Loucy (cell line): Measurements from ENCODE around the gene SIGLEC15.
A peak's percentile ranks its signal among the peaks of the same experiment; 100 is the strongest.

ENCODE experiments used
- H2AFZ ChIP-seq: fragments of 200-600 bp; sonication (generic); 2 replicates; pipeline ENCODE4 v1.6.0; 2016; ENCODE audit warnings: antibody characterized with exemption, mild to moderate bottlenecking, low read length, moderate library complexity
- H3F3A ChIP-seq: fragments of 200-600 bp; 2 replicates; pipeline ENCODE4 v1.6.0; 2016; ENCODE audit warnings: antibody characterized with exemption, low read depth, mild to moderate bottlenecking
- H3K27me3 ChIP-seq: fragments of 200-600 bp; sonication (generic); 2 replicates; pipeline ENCODE4 v1.6.1; 2014; ENCODE audit warnings: low read length, mild to moderate bottlenecking; ENCODE audit not compliant: insufficient read depth, poor library complexity, severe bottlenecking
- H3K36me3 ChIP-seq: fragments of 200-600 bp; sonication (generic); 2 replicates; pipeline ENCODE4 v1.6.1; 2016; ENCODE audit warnings: low read length; ENCODE audit not compliant: insufficient read depth
- H3K4me1 ChIP-seq: fragments of 200-600 bp; sonication (generic); 2 replicates; pipeline ENCODE4 v1.5.1; 2014; ENCODE audit warnings: low read length, mild to moderate bottlenecking; ENCODE audit not compliant: insufficient read depth, poor library complexity, severe bottlenecking
- H3K4me2 ChIP-seq: fragments of 200-600 bp; sonication (generic); 2 replicates; pipeline ENCODE4 v1.6.0; 2014; ENCODE audit warnings: antibody characterized with exemption, low read length, low read depth, mild to moderate bottlenecking; ENCODE audit not compliant: poor library complexity, severe bottlenecking
- H3K4me3 ChIP-seq: fragments of 200-600 bp; sonication (generic); 2 replicates; pipeline ENCODE4 v1.5.1; 2014; ENCODE audit warnings: low read length, mild to moderate bottlenecking, mixed read lengths; ENCODE audit not compliant: poor library complexity, severe bottlenecking
- H3K79me2 ChIP-seq: fragments of 200-600 bp; sonication (generic); 2 replicates; pipeline ENCODE4 v1.6.1; 2014; ENCODE audit warnings: low read length; ENCODE audit not compliant: insufficient read depth
- H3K9ac ChIP-seq: fragments of 200-600 bp; sonication (generic); 2 replicates; pipeline ENCODE4 v1.6.0; 2014; ENCODE audit warnings: mild to moderate bottlenecking, low read depth, low read length, moderate library complexity; ENCODE audit not compliant: poor library complexity, severe bottlenecking
- H3K9me2 ChIP-seq: fragments of 200-600 bp; sonication (generic); replicated peaks from 2 replicates; pipeline ENCODE4 v1.6.1; 2016; ENCODE audit warnings: low read depth, low read length, mixed read lengths
- H3K9me3 ChIP-seq: fragments of 200-600 bp; sonication (generic); 2 replicates; pipeline ENCODE4 v1.6.1; 2014; ENCODE audit warnings: mild to moderate bottlenecking, antibody characterized with exemption, low read length, low read depth; ENCODE audit not compliant: insufficient read depth
- H4K20me1 ChIP-seq: fragments of 200-600 bp; sonication (generic); 2 replicates; pipeline ENCODE4 v1.6.0; 2014; ENCODE audit warnings: antibody characterized with exemption, low read length, mild to moderate bottlenecking; ENCODE audit not compliant: insufficient read depth, poor library complexity, severe bottlenecking
- EZH2phosphoT487 ChIP-seq: fragments of 200-600 bp; IDR thresholded peaks from 2 replicates; pipeline ENCODE4 v1.6.1; 2018; ENCODE audit warnings: antibody characterized with exemption, mild to moderate bottlenecking, moderate library complexity, borderline replicate concordance
- TF ChIP-seq, protein P1 (sequence below): fragments of 200-600 bp; sonication (generic); conservative IDR thresholded peaks from 2 replicates; pipeline ENCODE4 v1.5.1; 2014; ENCODE audit warnings: mild to moderate bottlenecking, antibody characterized with exemption, low read length

The SIGLEC15 gene

DNA sequence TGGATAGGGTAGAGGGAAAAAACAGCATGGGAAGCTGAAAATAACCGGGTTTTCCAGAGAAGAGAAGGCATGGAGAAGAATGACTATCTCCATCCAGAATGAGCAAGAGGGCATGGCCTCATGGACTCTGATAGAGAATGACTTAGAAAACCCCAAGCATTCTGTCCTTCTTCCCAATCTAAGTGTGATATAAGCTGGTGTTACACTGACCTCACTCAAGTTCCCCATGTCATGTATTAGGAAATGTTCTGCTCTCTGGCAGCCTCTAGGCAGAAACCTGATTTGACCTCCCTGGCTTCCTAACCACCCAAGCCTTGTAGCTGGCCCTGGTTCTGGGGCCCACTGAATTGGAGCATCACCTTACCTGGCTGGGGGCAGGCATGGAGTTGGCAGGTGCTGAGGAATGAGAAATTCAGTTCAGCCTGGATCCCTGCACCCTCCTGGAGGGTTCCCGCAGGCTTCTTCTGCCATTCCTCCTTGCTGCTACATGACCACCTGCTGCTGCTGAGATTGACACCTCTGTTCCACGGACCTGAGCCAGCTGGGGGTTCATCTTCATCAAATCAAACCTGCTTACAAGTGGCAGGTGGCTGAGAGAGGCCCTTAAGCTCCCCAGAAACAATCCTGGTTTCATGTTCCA lies 5.2 kb upstream of the SIGLEC15 start:
- Histone ChIP-seq H3K9ac (no peak overlapping the region), H3K36me3 (no peaks in the 10 kb centered on the region), H2AFZ (no peak overlapping the region), H3K9me2 (no peaks in the 10 kb centered on the region), H3K4me1 (peaks cover 22% of the 10 kb centered on the region), H3K4me2 (no peak overlapping the region), H3K27me3 (no peaks in the 10 kb centered on the region), H3K4me3 (no peak overlapping the region), H3F3A (no peaks in the 10 kb centered on the region), H3K79me2 (no peaks in the 10 kb centered on the region), H3K9me3 (no peaks in the 10 kb centered on the region), H4K20me1 (no peaks in the 10 kb centered on the region)
- no peak for TF ChIP-seq EZH2phosphoT487
- TF ChIP-seq, protein P1, sequence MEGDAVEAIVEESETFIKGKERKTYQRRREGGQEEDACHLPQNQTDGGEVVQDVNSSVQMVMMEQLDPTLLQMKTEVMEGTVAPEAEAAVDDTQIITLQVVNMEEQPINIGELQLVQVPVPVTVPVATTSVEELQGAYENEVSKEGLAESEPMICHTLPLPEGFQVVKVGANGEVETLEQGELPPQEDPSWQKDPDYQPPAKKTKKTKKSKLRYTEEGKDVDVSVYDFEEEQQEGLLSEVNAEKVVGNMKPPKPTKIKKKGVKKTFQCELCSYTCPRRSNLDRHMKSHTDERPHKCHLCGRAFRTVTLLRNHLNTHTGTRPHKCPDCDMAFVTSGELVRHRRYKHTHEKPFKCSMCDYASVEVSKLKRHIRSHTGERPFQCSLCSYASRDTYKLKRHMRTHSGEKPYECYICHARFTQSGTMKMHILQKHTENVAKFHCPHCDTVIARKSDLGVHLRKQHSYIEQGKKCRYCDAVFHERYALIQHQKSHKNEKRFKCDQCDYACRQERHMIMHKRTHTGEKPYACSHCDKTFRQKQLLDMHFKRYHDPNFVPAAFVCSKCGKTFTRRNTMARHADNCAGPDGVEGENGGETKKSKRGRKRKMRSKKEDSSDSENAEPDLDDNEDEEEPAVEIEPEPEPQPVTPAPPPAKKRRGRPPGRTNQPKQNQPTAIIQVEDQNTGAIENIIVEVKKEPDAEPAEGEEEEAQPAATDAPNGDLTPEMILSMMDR = no peak

DNA sequence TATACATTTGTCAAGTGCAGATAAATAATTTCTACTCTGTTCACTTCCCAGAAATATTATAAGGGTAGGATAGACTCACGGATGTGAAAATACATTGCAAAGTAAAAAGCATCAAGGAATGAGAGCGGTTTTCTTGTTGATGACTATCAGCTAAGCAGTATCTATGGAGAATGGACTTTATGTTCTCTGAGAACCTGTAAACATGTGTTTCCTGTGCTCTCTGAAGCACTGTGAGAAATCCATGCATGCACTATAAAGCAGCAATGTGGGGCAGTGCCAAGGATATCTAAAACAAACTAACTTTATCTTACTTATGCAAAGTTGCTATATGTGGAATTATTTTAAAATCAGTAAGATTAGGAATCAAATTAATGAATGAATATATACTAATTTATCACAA lies 4.4 kb upstream of the SIGLEC15 start:
- Histone ChIP-seq H3K4me1 (peaks cover 30% of the 10 kb centered on the region), H4K20me1 (no peaks in the 10 kb centered on the region), H3K27me3 (no peaks in the 10 kb centered on the region), H3F3A (no peaks in the 10 kb centered on the region), H3K9me3 (no peaks in the 10 kb centered on the region), H3K36me3 (no peaks in the 10 kb centered on the region), H3K4me3 (no peak overlapping the region), H3K4me2 (no peak overlapping the region), H2AFZ (no peak overlapping the region), H3K9me2 (no peaks in the 10 kb centered on the region), H3K79me2 (no peaks in the 10 kb centered on the region), H3K9ac (no peak overlapping the region)
- no peak for TF ChIP-seq EZH2phosphoT487
- TF ChIP-seq, protein P1 = no peak

DNA sequence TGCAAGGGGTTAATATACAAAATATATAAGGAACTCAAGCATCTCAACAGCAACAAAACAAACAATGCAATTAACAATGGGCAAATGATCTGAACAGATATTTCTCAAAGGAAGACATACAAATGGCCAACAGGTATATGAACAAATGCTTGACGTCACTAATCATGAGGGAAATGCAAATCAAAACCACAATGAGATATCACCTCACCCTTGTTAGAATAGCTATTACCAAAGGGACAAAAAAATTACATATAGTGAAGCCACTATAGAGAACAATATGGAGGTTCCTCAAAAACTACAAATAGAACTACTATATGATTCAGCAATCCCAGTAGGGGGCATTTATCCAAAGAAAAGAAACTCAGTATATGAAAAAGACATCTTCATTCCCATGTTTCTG lies 3.8 kb upstream of the SIGLEC15 start:
- Histone ChIP-seq H3K4me1 (peaks cover 36% of the 10 kb centered on the region), H3K36me3 (no peaks in the 10 kb centered on the region), H3K9me2 (no peaks in the 10 kb centered on the region), H3K9me3 (no peaks in the 10 kb centered on the region), H4K20me1 (no peaks in the 10 kb centered on the region), H3K4me3 (no peak overlapping the region), H3K4me2 (no peak overlapping the region), H3F3A (no peaks in the 10 kb centered on the region), H2AFZ (no peak overlapping the region), H3K79me2 (no peaks in the 10 kb centered on the region), H3K27me3 (no peaks in the 10 kb centered on the region), H3K9ac (no peak overlapping the region)
- TF ChIP-seq, protein P1 = 0 out of 2 replicates have a peak, but pooled peaks have one; percentile 12
- TF ChIP-seq EZH2phosphoT487 = no peak
